HFF-Myc (cell line): ENCODE results near the gene TEN1.

Experiments
- DNase-seq: peaks from one replicate; pipeline ENCODE4 v3.0.0-alpha.2; 2011; ENCODE audit warnings: low read depth; ENCODE audit errors: extremely low read depth
- H3K4me3 ChIP-seq: replicated peaks from 2 replicates; pipeline ENCODE4 v1.5.1; 2011; ENCODE audit warnings: low read depth, mild to moderate bottlenecking, control low read depth, low read length
- TF ChIP-seq, protein P1 (sequence below): IDR thresholded peaks from 2 replicates; pipeline ENCODE4 v1.5.1; 2012; ENCODE audit warnings: mild to moderate bottlenecking, low read depth, low read length, control low read depth; ENCODE audit errors: missing control alignments

The TEN1 gene

DNA sequence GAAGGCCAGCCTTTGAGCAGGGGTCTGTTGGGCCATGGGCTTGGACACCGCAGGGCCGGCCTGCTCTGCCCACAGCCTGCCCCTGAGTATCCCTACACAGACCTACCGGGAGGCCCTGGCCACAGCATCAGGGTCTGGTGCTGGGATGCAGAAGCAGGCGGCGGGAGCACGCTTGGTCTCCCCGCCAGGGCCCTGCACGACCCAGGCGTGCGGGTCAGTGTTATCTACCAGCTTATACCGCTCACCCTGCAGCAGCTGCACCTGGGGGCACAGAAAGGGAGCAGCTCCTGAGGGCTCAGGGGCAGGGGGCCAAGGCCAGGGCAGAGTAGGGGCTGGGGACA, 39.3 kb downstream of the TEN1 start:
- TF ChIP-seq, protein P1, sequence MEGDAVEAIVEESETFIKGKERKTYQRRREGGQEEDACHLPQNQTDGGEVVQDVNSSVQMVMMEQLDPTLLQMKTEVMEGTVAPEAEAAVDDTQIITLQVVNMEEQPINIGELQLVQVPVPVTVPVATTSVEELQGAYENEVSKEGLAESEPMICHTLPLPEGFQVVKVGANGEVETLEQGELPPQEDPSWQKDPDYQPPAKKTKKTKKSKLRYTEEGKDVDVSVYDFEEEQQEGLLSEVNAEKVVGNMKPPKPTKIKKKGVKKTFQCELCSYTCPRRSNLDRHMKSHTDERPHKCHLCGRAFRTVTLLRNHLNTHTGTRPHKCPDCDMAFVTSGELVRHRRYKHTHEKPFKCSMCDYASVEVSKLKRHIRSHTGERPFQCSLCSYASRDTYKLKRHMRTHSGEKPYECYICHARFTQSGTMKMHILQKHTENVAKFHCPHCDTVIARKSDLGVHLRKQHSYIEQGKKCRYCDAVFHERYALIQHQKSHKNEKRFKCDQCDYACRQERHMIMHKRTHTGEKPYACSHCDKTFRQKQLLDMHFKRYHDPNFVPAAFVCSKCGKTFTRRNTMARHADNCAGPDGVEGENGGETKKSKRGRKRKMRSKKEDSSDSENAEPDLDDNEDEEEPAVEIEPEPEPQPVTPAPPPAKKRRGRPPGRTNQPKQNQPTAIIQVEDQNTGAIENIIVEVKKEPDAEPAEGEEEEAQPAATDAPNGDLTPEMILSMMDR = no peak
- no peak overlapping the region for H3K4me3 ChIP-seq
- DNase-seq = no peak

DNA sequence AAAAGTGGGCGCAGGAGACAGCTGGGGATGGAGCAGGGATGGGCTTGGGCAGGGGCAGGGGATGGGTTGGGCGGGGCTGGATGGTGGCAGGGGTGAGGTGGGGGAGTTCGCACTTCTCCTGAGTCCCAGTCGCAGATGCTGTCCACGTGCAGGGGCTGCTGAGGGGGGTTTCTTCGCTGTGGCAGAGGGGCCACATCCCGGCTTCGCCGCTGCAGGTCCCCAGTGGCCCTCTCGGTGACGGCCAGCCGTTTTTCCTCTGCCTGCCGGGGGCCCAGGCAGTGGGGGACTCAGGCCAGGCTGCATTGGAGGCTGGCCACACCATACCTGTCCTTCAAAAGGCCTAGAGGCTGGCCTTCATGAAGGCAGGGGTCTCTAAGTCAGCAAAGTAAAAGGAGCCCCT, 39.8 kb downstream of the TEN1 start:
- TF ChIP-seq, protein P1 = no peak
- no peak overlapping the region for H3K4me3 ChIP-seq
- no peak for DNase-seq

DNA sequence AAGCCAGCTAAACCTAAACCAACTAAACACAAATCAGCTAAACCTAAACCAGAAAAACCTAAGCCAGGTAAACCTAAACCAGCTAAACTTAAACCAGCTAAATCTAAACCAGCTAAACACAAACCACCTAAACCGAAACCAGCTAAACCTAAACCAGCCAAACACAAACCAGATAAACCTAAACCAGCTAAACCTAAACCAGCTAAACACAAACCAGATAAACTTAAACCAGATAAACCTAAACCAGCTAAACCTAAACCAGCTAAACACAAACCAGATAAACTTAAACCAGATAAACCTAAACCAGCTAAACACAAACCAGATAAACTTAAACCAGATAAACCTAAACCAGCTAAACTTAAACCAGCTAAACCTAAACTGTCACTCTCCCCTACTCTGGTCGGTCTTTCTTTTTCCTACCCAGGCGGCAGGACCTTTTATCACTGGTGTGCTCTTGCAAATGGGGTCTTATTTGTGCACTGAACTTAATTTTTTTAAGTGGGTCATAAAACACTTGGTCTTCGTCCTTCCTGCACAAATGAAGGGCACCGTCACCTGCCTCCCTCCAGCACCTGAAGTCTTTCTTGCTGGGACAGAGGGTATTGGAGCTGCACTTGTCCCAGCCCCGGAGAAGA, 40.9 kb downstream of the TEN1 start:
- DNase-seq = no peak
- TF ChIP-seq, protein P1 = no peak
- no peak overlapping the region for H3K4me3 ChIP-seq

DNA sequence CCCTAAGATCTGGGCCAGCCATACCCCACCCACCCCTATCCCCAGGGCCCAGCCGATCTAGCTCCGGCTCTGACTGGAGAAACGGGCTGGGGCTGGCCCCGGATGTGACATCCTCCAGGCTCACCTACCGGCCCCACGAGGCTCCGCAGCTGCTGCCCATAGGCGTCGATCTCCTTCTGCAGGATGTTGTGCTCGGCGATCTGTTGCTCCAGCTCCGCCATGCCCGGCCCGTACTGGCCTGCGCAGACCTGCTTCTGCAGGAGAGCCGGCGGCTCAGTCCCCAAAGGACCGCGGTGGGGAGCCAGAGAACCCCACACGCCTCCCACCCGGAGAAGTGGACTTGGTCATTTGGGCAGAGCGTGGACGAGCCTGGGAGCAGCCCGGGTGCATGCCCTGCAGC, 43.2 kb downstream of the TEN1 start:
- TF ChIP-seq, protein P1 = no peak
- no peak overlapping the region for H3K4me3 ChIP-seq
- DNase-seq = no peak

DNA sequence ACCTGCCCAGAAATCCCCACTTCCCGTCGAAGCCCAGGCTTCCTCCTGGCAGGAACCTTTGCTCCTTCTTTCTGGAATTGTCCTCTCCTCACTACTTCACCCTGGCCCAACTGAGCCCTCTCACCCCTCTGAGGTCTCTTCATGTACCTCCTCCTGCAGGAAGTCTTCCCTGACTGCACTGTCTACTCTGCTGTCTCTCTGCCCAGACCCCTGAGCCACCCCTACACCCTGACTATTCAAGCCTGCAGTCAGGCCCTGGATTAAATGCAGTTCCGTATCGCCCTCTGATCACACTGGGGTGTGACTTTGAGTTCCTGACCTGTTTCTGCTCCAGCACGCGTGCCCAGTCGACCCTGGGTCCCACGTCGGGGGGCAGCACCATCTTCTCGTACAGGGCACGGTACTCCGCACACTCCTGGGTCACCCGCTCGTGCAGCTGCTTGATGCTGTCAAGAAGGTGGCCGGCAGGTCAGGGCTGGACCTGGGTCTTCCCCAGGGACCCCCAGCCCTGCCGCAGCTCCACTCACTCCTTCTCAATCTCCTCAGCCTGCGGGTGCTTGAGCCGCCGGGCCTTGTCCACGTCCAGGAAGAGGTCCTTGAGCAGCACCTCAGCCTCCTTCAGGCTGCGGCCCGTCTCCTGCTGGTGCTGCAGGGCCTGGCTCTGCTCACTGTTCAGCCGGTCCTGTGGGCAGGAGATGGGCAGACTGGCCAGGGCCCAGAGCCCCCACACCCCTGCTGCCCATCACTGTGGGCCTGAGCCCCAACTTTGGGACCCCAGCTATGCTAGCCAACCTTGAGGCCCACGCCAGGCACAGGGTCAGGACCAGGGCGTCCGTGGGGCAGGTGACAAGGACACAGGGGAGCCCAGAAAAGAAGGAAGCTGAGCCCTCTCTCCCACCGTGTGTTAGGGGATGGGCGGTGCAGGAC, 44.2 kb downstream of the TEN1 start:
- DNase-seq = no peak
- TF ChIP-seq, protein P1 = no peak
- no peak overlapping the region for H3K4me3 ChIP-seq

DNA sequence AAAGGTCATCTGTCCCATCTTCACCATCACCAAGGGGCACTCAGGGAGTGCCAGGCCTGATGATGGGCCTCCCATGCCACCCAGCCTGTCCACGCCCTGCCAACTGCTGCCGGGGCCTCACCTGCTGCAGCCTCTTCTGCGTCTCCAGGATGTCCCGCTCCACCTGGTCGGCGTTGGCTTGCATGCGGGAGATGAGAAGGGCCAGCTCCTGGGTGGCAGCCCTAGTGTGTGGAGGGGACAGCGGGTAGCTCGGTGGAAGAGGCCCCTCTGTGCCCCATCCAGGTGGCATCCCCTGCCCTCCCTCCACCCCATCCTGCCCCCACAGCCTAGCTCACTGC, 44.8 kb downstream of the TEN1 start:
- DNase-seq = no peak
- TF ChIP-seq, protein P1 = no peak
- no peak overlapping the region for H3K4me3 ChIP-seq
